Heart right ventricle (tissue), 16 donors: Measurements from ENCODE around the gene PLXDC2. TPM values are rescaled to one million over a fixed set of nuclear protein-coding genes. Genes with fewer than 3 reads are reported as not detected.
A peak's percentile ranks its signal among the peaks of the same experiment; 100 is the strongest.

Source experiments
- ATAC-seq, 8 donors: fragments of 200-7000 bp; cut with Tn5 transposase; one replicate each; pipeline ENCODE4 v1.9.1; 2020; ENCODE audit warnings: mild to moderate bottlenecking in 8 of 8, moderate library complexity in 8 of 8, moderate number of reproducible peaks in 1 of 8
- DNase-seq, 2 donors: peaks; one replicate each; pipeline ENCODE4 v3.0.0-alpha.2; 2020
- H3K27ac ChIP-seq, 10 donors: fragments of 200-600 bp; sonication (generic) in 2 of 10; one replicate each; pipeline versions ENCODE4 v1.5.0 to v1.8.0; 2020 to 2022; ENCODE audit warnings: mild to moderate bottlenecking in 3 of 10
- H3K27me3 ChIP-seq, 7 donors: fragments of 200-600 bp; one replicate each; pipeline ENCODE4 v1.8.0; 2021 to 2022; ENCODE audit warnings: mild to moderate bottlenecking in 2 of 7
- H3K36me3 ChIP-seq, 9 donors: fragments of 200-600 bp; sonication (generic) in 1 of 9; one replicate each; pipeline versions ENCODE4 v1.5.0 to v1.8.0; 2020 to 2022; ENCODE audit warnings: mild to moderate bottlenecking in 2 of 9
- H3K4me1 ChIP-seq, 9 donors: fragments of 200-600 bp; sonication (generic) in 1 of 9; one replicate each; pipeline versions ENCODE4 v1.5.0 to v1.8.0; 2020 to 2022; ENCODE audit warnings: mild to moderate bottlenecking in 4 of 9
- H3K4me3 ChIP-seq, 10 donors: fragments of 200-600 bp; sonication (generic) in 2 of 10; one replicate each; pipeline versions ENCODE4 v1.5.0 to v1.8.0; 2020 to 2022; ENCODE audit warnings: mild to moderate bottlenecking in 7 of 10, moderate library complexity in 2 of 10
- H3K9me3 ChIP-seq, 11 donors: fragments of 200-600 bp in 10 of 11; sonication (generic) in 2 of 11; one replicate each; pipeline versions ENCODE4 v1.5.0 to v1.8.0; 2013 to 2022; ENCODE audit warnings: mild to moderate bottlenecking in 2 of 11, control low read depth in 1 of 11, moderate library complexity in 1 of 11
- CTCF ChIP-seq, 9 donors: fragments of 200-600 bp; sonication (generic) in 2 of 9; IDR thresholded peaks; one replicate each; pipeline versions ENCODE4 v1.5.0 to v1.8.0; 2021 to 2022; ENCODE audit warnings: antibody characterized with exemption in 9 of 9, mild to moderate bottlenecking in 5 of 9, moderate library complexity in 1 of 9
- WGBS, 2 donors: extraction: QIAGEN DNeasy Blood & Tissue Kit; methylation state at CpG; one replicate each; pipeline ENCODE4 v1.1.7; 2013; ENCODE audit warnings: inconsistent platforms in 1 of 2; 5-methylcytosine and 5-hydroxymethylcytosine counted together
- intact Hi-C, 10 donors: fragments of 100-400 bp; cut with DNase I; formaldehyde crosslinking; loops; one replicate each; pipeline versions ENCODE4 v1.11.1 to v1.14.2; 2022
- polyA plus RNA-seq, 2 donors: library from polyadenylated mRNA; stranded (reverse); fragments of 200-250 nt; gene quantifications; one replicate each; pipeline ENCODE4 v1.2.3, GENCODE V29; 2013
- total RNA-seq, 10 donors: library from RNA; stranded (reverse); fragmentation: NEBNext Ultra II Directional in 3 of 10; extraction: Animal tissue kit (Norgen Biotek cat#: 25700) in 3 of 10; gene quantifications; one replicate each; pipeline versions ENCODE4 v1.2.1 to v1.2.4, GENCODE V29; 2021 to 2023
- donor health status: Arrhythmogenic right ventricular cardiomyopathy.
- donor health status: ischemic (EF 13 %, LVEDD 7.1; RV severe dilation, severe dysfunction).
- donor health status: healthy with polysubstance abuse.
- donor health status: DM: no; HTN: yes; CAD: no.
- donor health status: DM: no; HTN: no; CAD: no.
- donor health status: ischemic (EF 25% LVEDD 6.9; RV normal size, moderate dysfunction).
- donor health status: ischemic (EF 25% LVEDD 5.7; RV mildly dilated, moderate dysfunction).
- donor health status: healthy.
- donor health status: DM: yes; HTN: yes; CAD: no.
- donor health status: Ischemic cardiomyopathy.
- donor health status: ischemic (EF 35%, LVEDD 5.7; RV mildly dilated, moderate dysfunction).
- donor health status: nonischemic (EF 11% LVEDD 7.7; RV severe dilation, severe dysfunction).
- donor health status: DM: yes; HTN: yes; CAD: no.
- donor health status: PGD.
- donor health status: ischemic (EF 29% LVEDD 5.4; RV normal size, mild dysfunction).
- donor health status: nonischemic (EF 23%, LVEDD 6.1; RV moderate dilation, normal function).

PLXDC2 gene
- total and polyA plus RNA-seq, 12 donors: 4.6 to 26.8 (median 16.9) TPM

- TF ChIP-seq CTCF (IDR thresholded peaks at IDR 0.05): no peak
- H3K27ac ChIP-seq: no peak overlapping the region
- H3K36me3 ChIP-seq: no peaks in the 10 kb centered on the region
- H3K9me3 ChIP-seq: peaks cover 0 to 7% (median 0%) of the 10 kb centered on the region in 11 donors
- H3K27me3 ChIP-seq: no peaks in the 10 kb centered on the region
- no peak for DNase-seq
- intact Hi-C loops: no loop called here
- H3K4me1 ChIP-seq: peaks cover 3 to 31% (median 18%) of the 10 kb centered on the region in 9 donors
- no peak overlapping the region for H3K4me3 ChIP-seq
- no peak for ATAC-seq
- 89 to 90% methylated on average over 3 of the region's 3 CpGs for WGBS, 2 donors
Observed at GRCh38 chr10:19895500-19895899, 79.3 kb downstream of the PLXDC2 start.

GRCh38 chr10:19902456-19902855, 86.2 kb downstream of the PLXDC2 start:
- peaks cover 0 to 35% (median 6%) of the 10 kb centered on the region in 9 donors for H3K4me1 ChIP-seq
- ATAC-seq (no peak), DNase-seq (no peak)
- no peaks in the 10 kb centered on the region for H3K27me3 ChIP-seq
- WGBS, 2 donors: 58 to 78% methylated on average over 2 of the region's 2 CpGs
- H3K4me3 ChIP-seq: no peak overlapping the region
- H3K9me3 ChIP-seq: peaks cover 0 to 6% (median 0%) of the 10 kb centered on the region in 11 donors
- H3K36me3 ChIP-seq: no peaks in the 10 kb centered on the region
- H3K27ac ChIP-seq: no peak overlapping the region
- intact Hi-C loops: no loop called here
- TF ChIP-seq CTCF (IDR thresholded peaks at IDR 0.05): no peak

GRCh38 chr10:19904202-19904661, 88.0 kb downstream of the PLXDC2 start:
- H3K27me3 ChIP-seq: no peaks in the 10 kb centered on the region
- no peak overlapping the region for H3K27ac ChIP-seq
- ATAC-seq (peak in 1 of 8 donors; percentile 22), DNase-seq (no peak)
- no peak for TF ChIP-seq CTCF (IDR thresholded peaks at IDR 0.05)
- WGBS, 2 donors: 86 to 95% methylated on average over 1 of the region's 1 CpG
- H3K9me3 ChIP-seq: peaks cover 0 to 6% (median 0%) of the 10 kb centered on the region in 11 donors
- intact Hi-C loops: no loop called here
- H3K36me3 ChIP-seq: no peaks in the 10 kb centered on the region
- H3K4me1 ChIP-seq: peaks cover 0 to 37% (median 6%) of the 10 kb centered on the region in 9 donors
- H3K4me3 ChIP-seq: no peak overlapping the region

GRCh38 chr10:19906108-19906791, 90.0 kb downstream of the PLXDC2 start:
- WGBS, 2 donors: 91 to 97% methylated on average over 5 of the region's 5 CpGs
- Histone ChIP-seq H3K27ac (no peak overlapping the region), H3K27me3 (no peaks in the 10 kb centered on the region), H3K4me1 (peaks cover 0 to 37% (median 6%) of the 10 kb centered on the region in 9 donors), H3K9me3 (peaks cover 0 to 5% (median 0%) of the 10 kb centered on the region in 11 donors), H3K4me3 (no peak overlapping the region), H3K36me3 (no peaks in the 10 kb centered on the region)
- no peak for TF ChIP-seq CTCF (IDR thresholded peaks at IDR 0.05)
- intact Hi-C loops: no loop called here
- ATAC-seq (peak in 1 of 8 donors; percentile 25), DNase-seq (no peak)
